GM12892 (cell line): ENCODE results near the gene CCR9.

Experiments
- POLR2A ChIP-seq: IDR thresholded peaks from 2 replicates; pipeline ENCODE4 v1.6.1; 2011; ENCODE audit warnings: low read depth, low read length, control low read depth
- TAF1 ChIP-seq: IDR thresholded peaks from 2 replicates; pipeline ENCODE4 v1.6.1; 2011; ENCODE audit warnings: low read depth, mild to moderate bottlenecking, control low read depth, low read length, borderline replicate concordance

- TF ChIP-seq POLR2A: no peak
- no peak for TF ChIP-seq TAF1
Observed at GRCh38 chr3:45894015-45894414, 7.7 kb downstream of the CCR9 start.
